Ascending aorta (tissue), 2 donors: ENCODE measurements around the gene TSC22D2. TPM values are rescaled to one million over a fixed set of nuclear protein-coding genes. Genes with fewer than 3 reads are reported as not detected.

Experiments used
- DNase-seq, 2 donors: peaks; one replicate each; pipeline ENCODE4 v3.0.0-alpha.2; 2019; ENCODE audit warnings: low spot score in 2 of 2
- H3K27ac ChIP-seq, 2 donors: fragments of 200-600 bp; sonication (generic); one replicate each; pipeline ENCODE4 v1.5.1; 2016 to 2017; ENCODE audit warnings: mild to moderate bottlenecking in 1 of 2
- H3K27me3 ChIP-seq: fragments of 200-600 bp; sonication (generic); one replicate; pipeline ENCODE4 v1.5.1; 2017
- H3K36me3 ChIP-seq, 2 donors: fragments of 200-600 bp; sonication (generic); one replicate each; pipeline ENCODE4 v1.5.1; 2016
- H3K4me1 ChIP-seq, 2 donors: fragments of 200-600 bp; sonication (generic); one replicate each; pipeline ENCODE4 v1.5.1; 2016 to 2017; ENCODE audit warnings: mild to moderate bottlenecking in 1 of 2
- H3K4me3 ChIP-seq, 2 donors: fragments of 200-600 bp; sonication (generic); one replicate each; pipeline ENCODE4 v1.5.1; 2016 to 2017; ENCODE audit warnings: mild to moderate bottlenecking in 1 of 2
- H3K9me3 ChIP-seq, 2 donors: fragments of 200-600 bp; sonication (generic); one replicate each; pipeline ENCODE4 v1.5.1; 2016
- CTCF ChIP-seq, 3 experiments: fragments of 200-600 bp in 2 of 3; fragments of 450-650 bp in 1 of 3; sonication (generic) in 2 of 3; IDR thresholded peaks; one replicate each; pipeline ENCODE4 v1.5.1; 2016 to 2019; ENCODE audit warnings: antibody characterized with exemption in 3 of 3, mild to moderate bottlenecking in 1 of 3, moderate library complexity in 1 of 3
- intact Hi-C: fragments of 100-400 bp; cut with DNase I; formaldehyde crosslinking; loops from one replicate; pipeline ENCODE4 v1.15.1; 2023
- total RNA-seq: library from RNA; depleted of rRNA; stranded (reverse); fragments of >200 nt; gene quantifications from one replicate; pipeline ENCODE4 v1.1.0, GENCODE V29; 2016

The TSC22D2 gene
- total RNA-seq, 1 donor from 2014 or later = 17.9 TPM

- H3K4me1 ChIP-seq = peaks cover 0 to 17% of the 10 kb centered on the region in 2 donors
- H3K9me3 ChIP-seq = no peaks in the 10 kb centered on the region
- DNase-seq = no peak
- H3K36me3 ChIP-seq = no peaks in the 10 kb centered on the region
- intact Hi-C loops = no loop called here
- no peak overlapping the region for H3K4me3 ChIP-seq
- no peak overlapping the region for H3K27ac ChIP-seq
- no peaks in the 10 kb centered on the region for H3K27me3 ChIP-seq
- TF ChIP-seq CTCF (IDR thresholded peaks at IDR 0.05) = no peak
Observed at GRCh38 chr3:150443331-150443741, 35.2 kb downstream of the TSC22D2 start.

GRCh38 chr3:150444371-150444770 lies 36.3 kb downstream of the TSC22D2 start:
- no peak for DNase-seq
- Histone ChIP-seq H3K36me3 (no peaks in the 10 kb centered on the region), H3K9me3 (no peaks in the 10 kb centered on the region), H3K27me3 (no peaks in the 10 kb centered on the region), H3K4me3 (no peak overlapping the region), H3K27ac (no peak overlapping the region), H3K4me1 (peaks cover 0 to 19% of the 10 kb centered on the region in 2 donors)
- no peak for TF ChIP-seq CTCF (IDR thresholded peaks at IDR 0.05)
- intact Hi-C loops = no loop called here

DNA sequence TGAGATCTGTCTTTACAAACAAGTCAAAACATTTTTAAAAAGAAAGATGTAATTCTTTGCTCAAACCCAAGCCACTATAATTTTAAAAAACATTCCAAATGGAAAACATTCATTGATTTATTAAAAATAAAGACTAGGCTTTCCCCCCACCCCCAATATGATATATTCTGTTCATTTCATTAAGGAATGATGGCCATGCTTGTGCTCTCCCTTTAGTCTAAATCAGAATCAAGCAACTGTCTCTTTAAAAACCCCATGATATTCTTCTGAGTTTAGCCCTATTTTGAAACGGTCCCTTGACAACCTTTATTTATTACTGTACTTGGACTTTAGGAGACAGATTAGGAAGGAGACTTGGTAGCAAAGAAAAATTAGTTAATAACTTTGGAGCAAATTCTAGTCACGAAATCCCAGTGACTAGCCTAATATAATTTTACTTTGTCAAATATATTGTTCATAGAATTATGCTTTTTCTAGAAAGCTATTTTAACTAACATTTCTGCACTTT lies 38.4 kb downstream of the TSC22D2 start:
- peaks cover 0 to 23% of the 10 kb centered on the region in 2 donors for H3K4me1 ChIP-seq
- no peak for TF ChIP-seq CTCF (IDR thresholded peaks at IDR 0.05)
- no peaks in the 10 kb centered on the region for H3K27me3 ChIP-seq
- DNase-seq = no peak
- no peaks in the 10 kb centered on the region for H3K36me3 ChIP-seq
- no peak overlapping the region for H3K4me3 ChIP-seq
- H3K9me3 ChIP-seq = no peaks in the 10 kb centered on the region
- intact Hi-C loops = loop anchor here (5.0 kb wide), 1 partner anchor 39 kb away; the partner anchor contains the start of gene TSC22D2
- no peak overlapping the region for H3K27ac ChIP-seq

GRCh38 chr3:150447084-150447483 lies 39.0 kb downstream of the TSC22D2 start:
- DNase-seq = no peak
- no peaks in the 10 kb centered on the region for H3K36me3 ChIP-seq
- intact Hi-C loops = loop anchor here (5.0 kb wide), 1 partner anchor 40 kb away; the partner anchor contains the start of gene TSC22D2
- no peaks in the 10 kb centered on the region for H3K9me3 ChIP-seq
- no peaks in the 10 kb centered on the region for H3K27me3 ChIP-seq
- H3K27ac ChIP-seq = no peak overlapping the region
- TF ChIP-seq CTCF (IDR thresholded peaks at IDR 0.05) = no peak
- no peak overlapping the region for H3K4me3 ChIP-seq
- H3K4me1 ChIP-seq = peaks cover 0 to 23% of the 10 kb centered on the region in 2 donors

- Histone ChIP-seq H3K4me3 (no peak overlapping the region), H3K27me3 (no peaks in the 10 kb centered on the region), H3K9me3 (no peaks in the 10 kb centered on the region), H3K4me1 (peaks cover 0 to 23% of the 10 kb centered on the region in 2 donors), H3K36me3 (no peaks in the 10 kb centered on the region), H3K27ac (no peak overlapping the region)
- no peak for DNase-seq
- no peak for TF ChIP-seq CTCF (IDR thresholded peaks at IDR 0.05)
- intact Hi-C loops = loop anchor here (5.0 kb wide), 1 partner anchor 41 kb away; the partner anchor contains the start of gene TSC22D2
Observed at GRCh38 chr3:150447631-150448465, 39.8 kb downstream of the TSC22D2 start.
